GM18505 (cell line): ENCODE results near the gene IST1.

Source experiments
- ATAC-seq: cut with Tn5 transposase; IDR thresholded peaks from one replicate; pipeline ENCODE4 v1.9.1; 2021; ENCODE audit not compliant: unreplicated experiment
- POLR2A ChIP-seq: IDR thresholded peaks from 4 replicates; pipeline ENCODE4 v1.6.1; 2011; ENCODE audit warnings: borderline replicate concordance; ENCODE audit not compliant: insufficient read depth, insufficient read length; ENCODE audit errors: extremely low read depth

The IST1 gene

GRCh38 chr16:71973001-71973400 is 77.7 kb downstream of the IST1 start:
- ATAC-seq = no peak

GRCh38 chr16:71974068-71974818 is 78.9 kb downstream of the IST1 start:
- no peak for ATAC-seq

More at GRCh38 chr16:71973001-71973400, 77.7 kb downstream of the IST1 start:
- no peak for TF ChIP-seq POLR2A

More at GRCh38 chr16:71974068-71974818, 78.9 kb downstream of the IST1 start:
- no peak for TF ChIP-seq POLR2A
